T-cell (primary cell): Measurements from ENCODE around the gene DKKL1. TPM values are rescaled to one million over a fixed set of nuclear protein-coding genes. Genes with fewer than 3 reads are reported as not detected.
"Not testable (repeated sequence)": the region's sequence is repeated elsewhere in the genome, so short reads cannot be mapped to it uniquely, and the experiment has no call there.

ENCODE experiments used
- ATAC-seq, 4 experiments: fragments of 200-7000 bp in 3 of 4; fragments of 150-1000 bp in 1 of 4; cut with Tn5 transposase; replicated peaks in 1 of 4; 1 replicate in 3 of 4; 2 replicates in 1 of 4; pipeline ENCODE4 v1.10.0; 2021; ENCODE audit warnings: moderate library complexity in 3 of 4, mild to moderate bottlenecking in 2 of 4, moderate number of reproducible peaks in 1 of 4
- CTCF ChIA-PET, 2 donors: fragments of 300-600 bp; sonication (Branson Sonifier 250); formaldehyde crosslinking; loops; one replicate each; lab custom pipeline; 2022; ENCODE audit warnings: antibody characterized with exemption in 2 of 2; lab: Charles Lee
- POLR2A ChIA-PET, 2 donors: fragments of 300-600 bp; sonication (Branson Sonifier 250); formaldehyde crosslinking; loops; one replicate each; lab custom pipeline; 2022; ENCODE audit warnings: antibody characterized with exemption in 2 of 2; lab: Charles Lee
- DNase-seq, 35 experiments: peaks; one replicate each; pipeline versions ENCODE4 v3.0.0 to v3.0.0-alpha.2; 2013 to 2023
- H3K27ac ChIP-seq: one replicate; pipeline ENCODE4 v1.5.1; 2013; ENCODE audit warnings: low read length
- H3K27me3 ChIP-seq, 2 experiments: replicated peaks in 1 of 2; 1 replicate in 1 of 2; 2 replicates in 1 of 2; pipeline versions ENCODE4 v1.6.1 to v1.7.0; 2013; ENCODE audit warnings: low read length in 1 of 2, mixed read lengths in 1 of 2; ENCODE audit not compliant: control insufficient read depth in 2 of 2, insufficient read depth in 2 of 2; ENCODE audit errors: extremely low read depth in 1 of 2
- H3K36me3 ChIP-seq, 2 donors: 1 replicate in 1 of 2; 2 replicates in 1 of 2; pipeline versions ENCODE4 v1.6.1 to v1.7.0; 2013; ENCODE audit warnings: low read length in 1 of 2; ENCODE audit not compliant: control insufficient read depth in 2 of 2, insufficient read depth in 1 of 2; ENCODE audit errors: extremely low read depth in 1 of 2
- H3K4me1 ChIP-seq, 2 experiments: 1 replicate in 1 of 2; 2 replicates in 1 of 2; pipeline versions ENCODE4 v1.6.1 to v1.7.0; 2013; ENCODE audit warnings: low read length in 2 of 2, mixed read lengths in 1 of 2; ENCODE audit not compliant: insufficient read depth in 2 of 2, control insufficient read depth in 1 of 2; ENCODE audit errors: extremely low read depth in 1 of 2
- H3K4me3 ChIP-seq, 2 donors: 1 replicate in 1 of 2; 2 replicates in 1 of 2; pipeline versions ENCODE4 v1.5.1 to v1.7.0; 2013; ENCODE audit warnings: mild to moderate bottlenecking in 2 of 2, low read length in 1 of 2, moderate library complexity in 1 of 2; ENCODE audit not compliant: control insufficient read depth in 1 of 2; ENCODE audit errors: extremely low read depth in 1 of 2
- H3K9me3 ChIP-seq: 2 replicates; pipeline ENCODE4 v1.7.0; 2013
- H3K27ac Mint-ChIP-seq, 2 donors: one replicate each; pipeline ENCODE4 v1.8.0; 2020 to 2021; ENCODE audit warnings: mild to moderate bottlenecking in 2 of 2, mixed read lengths in 2 of 2
- H3K27me3 Mint-ChIP-seq, 2 donors: one replicate each; pipeline ENCODE4 v1.8.0; 2021 to 2022; ENCODE audit warnings: mixed read lengths in 2 of 2
- H3K36me3 Mint-ChIP-seq: one replicate; pipeline ENCODE4 v1.8.0; 2021; ENCODE audit warnings: mixed read lengths
- H3K4me1 Mint-ChIP-seq, 3 donors: one replicate each; pipeline ENCODE4 v1.8.0; 2020 to 2022; ENCODE audit warnings: mixed read lengths in 3 of 3, mild to moderate bottlenecking in 1 of 3
- H3K4me3 Mint-ChIP-seq, 3 donors: one replicate each; pipeline ENCODE4 v1.8.0; 2020 to 2022; ENCODE audit warnings: mild to moderate bottlenecking in 3 of 3, mixed read lengths in 3 of 3, moderate library complexity in 3 of 3
- H3K9me3 Mint-ChIP-seq, 3 donors: one replicate each; pipeline ENCODE4 v1.8.0; 2020 to 2022; ENCODE audit warnings: mixed read lengths in 3 of 3
- WGBS: methylation state at CpG from one replicate; pipeline ENCODE4 v1.1.5; 2013; ENCODE audit warnings: missing lambda C conversion rate; ENCODE audit not compliant: insufficient coverage; 5-methylcytosine and 5-hydroxymethylcytosine counted together
- total RNA-seq, 35 experiments: library from RNA in 6 of 35; stranded (reverse) in 6 of 35; fragments of 120-200 nt in 1 of 35; gene quantifications; one replicate each; pipeline versions ENCODE4 v1.2.1 to v1.2.4 and lab custom pipeline; 2013 to 2026

Gene DKKL1
- total RNA-seq, 5 donors from 2014 or later (not counting 1 experiment from before 2014, with no cell fraction given), result not detected

DNA sequence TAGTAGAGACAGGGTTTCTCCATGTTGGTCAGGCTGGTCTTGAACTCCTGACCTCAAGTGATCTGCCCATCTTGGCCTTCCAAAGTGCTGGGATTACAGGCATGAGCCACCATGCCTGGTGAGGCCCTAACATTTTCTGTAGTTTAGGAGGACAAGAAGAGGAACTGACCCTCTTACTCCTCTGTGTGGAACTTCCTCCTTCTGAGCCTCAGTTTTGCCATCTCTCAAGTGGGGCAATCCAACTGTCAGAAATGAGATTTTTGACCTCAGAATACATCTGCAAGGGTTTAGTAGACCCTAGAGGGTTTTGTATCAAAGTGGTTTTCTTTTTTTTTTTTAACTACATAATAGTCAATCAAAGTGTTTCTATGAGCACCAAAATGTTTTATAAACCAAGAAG is 2.4 kb downstream of the DKKL1 start:
- Mint-ChIP-seq H3K36me3 (peaks cover 3% of the 10 kb centered on the region), H3K4me1 (peaks cover 7 to 13% (median 11%) of the 10 kb centered on the region in 3 donors), H3K27ac (no peak overlapping the region), H3K27me3 (peaks cover 0 to 26% of the 10 kb centered on the region in 2 donors), H3K4me3 (no peak overlapping the region), H3K9me3 (peaks cover 0 to 7% (median 0%) of the 10 kb centered on the region in 3 donors)
- DNase-seq, result no peak
- CTCF ChIA-PET, result interaction anchor here (0.5 to 0.6 kb wide), 2 partner anchors 23 to 154 kb away, joined by 3 to 5 read pairs; no protein-coding TSS in a partner anchor
- POLR2A ChIA-PET, result interaction anchor here in 1 of 2 donors (0.6 kb wide), 1 partner anchor 13 kb away, joined by 3 read pairs; no protein-coding TSS in a partner anchor
- H3K4me3 ChIP-seq, result no peak overlapping the region
- H3K9me3 ChIP-seq, result no peaks in the 10 kb centered on the region
- H3K27me3 ChIP-seq, result peaks cover 3 to 75% of the 10 kb centered on the region in 2 experiments
- H3K4me1 ChIP-seq, result peaks cover 7 to 35% of the 10 kb centered on the region in 2 experiments
- no peaks in the 10 kb centered on the region for H3K36me3 ChIP-seq
- H3K27ac ChIP-seq, result no peak overlapping the region
- no peak for ATAC-seq

DNA sequence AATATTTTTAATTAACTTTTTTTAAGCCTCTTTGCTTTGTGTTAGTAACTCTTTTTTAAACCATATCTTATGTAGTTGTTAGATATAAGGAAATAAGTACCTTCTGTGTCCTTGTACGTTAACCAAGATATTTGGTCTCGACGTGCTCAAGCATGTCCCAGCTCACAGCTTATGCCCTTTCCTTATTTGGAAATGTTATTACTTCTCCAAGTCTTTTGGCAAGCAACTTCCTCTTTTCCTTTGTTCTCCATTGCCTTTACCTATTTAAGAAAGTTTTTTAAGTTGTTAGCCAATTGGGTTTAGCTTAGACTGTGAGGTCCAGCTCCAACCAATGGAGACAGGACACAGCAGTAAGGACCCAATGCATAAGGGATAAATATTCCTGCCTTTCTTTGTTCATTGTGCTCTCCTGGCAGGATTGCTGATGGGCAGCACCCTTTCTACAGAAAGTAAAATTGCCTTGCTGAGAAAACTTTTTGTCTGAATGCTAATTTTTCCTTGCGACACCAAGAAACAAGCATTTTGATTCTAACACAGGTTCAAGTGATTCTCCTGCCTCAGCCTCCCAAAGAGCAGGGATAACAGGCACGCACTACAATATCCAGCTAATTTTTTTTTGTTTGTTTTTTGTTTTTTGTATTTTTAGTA is 5.2 kb downstream of the DKKL1 start:
- Histone ChIP-seq H3K9me3 (no peaks in the 10 kb centered on the region), H3K4me1 (peaks cover 0 to 8% of the 10 kb centered on the region in 2 experiments), H3K36me3 (no peaks in the 10 kb centered on the region), H3K4me3 (no peak overlapping the region), H3K27me3 (peaks cover 0 to 48% of the 10 kb centered on the region in 2 experiments), H3K27ac (no peak overlapping the region)
- H3K36me3 Mint-ChIP-seq, result peaks cover 3% of the 10 kb centered on the region
- H3K4me1 Mint-ChIP-seq, result peaks cover 3 to 7% (median 5%) of the 10 kb centered on the region in 3 donors
- CTCF ChIA-PET, result no interaction called here
- no peak for ATAC-seq
- 100% methylated on average over 1 of the region's 5 CpGs for WGBS
- POLR2A ChIA-PET, result no interaction called here
- no peak for DNase-seq
- H3K4me3 Mint-ChIP-seq, result no peak overlapping the region
- H3K9me3 Mint-ChIP-seq, result peaks cover 0 to 7% (median 0%) of the 10 kb centered on the region in 3 donors
- H3K27me3 Mint-ChIP-seq, result peaks cover 0 to 22% of the 10 kb centered on the region in 2 donors
- H3K27ac Mint-ChIP-seq, result no peak overlapping the region

DNA sequence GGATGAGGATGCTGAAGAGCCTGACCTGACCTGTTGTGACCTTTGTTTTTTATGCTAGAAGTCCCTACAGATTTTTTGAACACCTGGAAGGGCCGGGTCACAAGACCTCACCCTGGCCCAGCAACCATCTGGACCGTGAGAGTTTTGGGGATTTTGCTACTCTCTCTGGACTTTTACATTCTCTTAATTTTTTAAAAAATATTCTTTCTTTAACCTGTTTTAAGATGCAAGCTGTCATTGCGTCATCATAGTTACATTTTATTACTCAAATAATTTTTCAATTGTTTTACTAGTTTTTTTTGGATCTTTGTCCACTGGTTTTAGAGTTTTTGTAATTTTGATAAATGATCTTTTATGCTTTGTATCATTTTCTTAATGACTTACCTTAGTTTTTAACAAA is 7.5 kb downstream of the DKKL1 start:
- no peak overlapping the region for H3K4me3 Mint-ChIP-seq
- CTCF ChIA-PET, result no interaction called here
- Histone ChIP-seq H3K27me3 (peaks cover 0 to 41% of the 10 kb centered on the region in 2 experiments), H3K4me3 (no peak overlapping the region), H3K27ac (no peak overlapping the region), H3K9me3 (no peaks in the 10 kb centered on the region), H3K4me1 (no peaks in the 10 kb centered on the region), H3K36me3 (no peaks in the 10 kb centered on the region)
- peaks cover 3% of the 10 kb centered on the region for H3K36me3 Mint-ChIP-seq
- ATAC-seq (no peak), DNase-seq (no peak)
- POLR2A ChIA-PET, result no interaction called here
- WGBS, result 33% methylated on average over 1 of the region's 3 CpGs
- no peak overlapping the region for H3K27ac Mint-ChIP-seq
- no peaks in the 10 kb centered on the region for H3K4me1 Mint-ChIP-seq
- peaks cover 0 to 7% (median 0%) of the 10 kb centered on the region in 3 donors for H3K9me3 Mint-ChIP-seq
- peaks cover 1 to 8% of the 10 kb centered on the region in 2 donors for H3K27me3 Mint-ChIP-seq

DNA sequence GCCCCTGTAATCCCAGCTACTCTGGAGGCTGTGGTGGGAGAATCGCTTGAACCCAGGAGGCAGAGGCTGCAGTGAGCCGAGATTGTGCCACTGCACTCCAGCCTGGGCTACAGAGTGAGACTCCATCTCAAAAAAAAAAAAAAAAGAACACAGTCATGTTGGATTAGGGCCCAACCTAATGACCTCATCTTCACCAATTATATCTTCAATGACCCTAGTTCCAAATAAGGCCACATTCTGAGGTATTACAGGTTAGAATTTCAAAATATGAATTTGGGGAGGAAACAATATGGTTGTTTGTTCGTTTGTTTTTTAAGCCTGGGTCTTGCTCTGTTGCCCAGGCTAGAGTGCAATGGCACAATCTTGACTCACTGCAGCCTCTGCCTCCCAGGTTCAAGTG is 9.5 kb downstream of the DKKL1 start:
- H3K27me3 Mint-ChIP-seq, H3K27ac Mint-ChIP-seq, H3K9me3 ChIP-seq, H3K36me3 Mint-ChIP-seq, H3K36me3 ChIP-seq, POLR2A ChIA-PET, H3K4me1 Mint-ChIP-seq, H3K4me3 Mint-ChIP-seq, H3K9me3 Mint-ChIP-seq, H3K4me1 ChIP-seq, DNase-seq, H3K27ac ChIP-seq, ATAC-seq, H3K4me3 ChIP-seq: not testable (repeated sequence)
- CTCF ChIA-PET, result interaction anchor here in 1 of 2 donors (0.6 to 1.0 kb wide), 3 partner anchors 97 to 420 kb away, joined by 3 to 5 read pairs (median 4); no protein-coding TSS in a partner anchor
- peaks cover 0 to 34% of the 10 kb centered on the region in 2 experiments for H3K27me3 ChIP-seq
- 75% methylated on average over 2 of the region's 3 CpGs for WGBS

DNA sequence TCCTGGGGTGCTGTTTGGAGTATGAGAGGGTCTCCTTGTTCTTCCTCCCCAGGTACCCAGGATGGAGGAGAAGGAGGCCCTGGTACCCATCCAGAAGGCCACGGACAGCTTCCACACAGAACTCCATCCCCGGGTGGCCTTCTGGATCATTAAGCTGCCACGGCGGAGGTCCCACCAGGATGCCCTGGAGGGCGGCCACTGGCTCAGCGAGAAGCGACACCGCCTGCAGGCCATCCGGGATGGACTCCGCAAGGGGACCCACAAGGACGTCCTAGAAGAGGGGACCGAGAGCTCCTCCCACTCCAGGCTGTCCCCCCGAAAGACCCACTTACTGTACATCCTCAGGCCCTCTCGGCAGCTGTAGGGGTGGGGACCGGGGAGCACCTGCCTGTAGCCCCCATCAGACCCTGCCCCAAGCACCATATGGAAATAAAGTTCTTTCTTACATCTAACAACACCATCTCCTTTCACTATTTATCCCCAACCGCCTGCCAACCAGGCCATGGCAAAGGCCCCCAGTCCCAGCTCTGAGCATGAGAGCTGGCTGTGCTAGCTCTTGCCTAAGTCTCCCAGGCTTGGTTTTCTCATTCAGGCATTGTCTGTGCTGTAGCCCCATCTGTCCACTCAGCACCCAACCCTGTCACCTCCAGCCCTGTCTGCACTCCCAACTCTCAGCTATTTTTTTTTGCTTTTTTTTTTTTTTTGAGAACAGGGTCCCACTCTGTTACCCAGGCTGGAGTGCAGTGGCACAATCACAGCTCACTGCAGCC is 11.2 kb downstream of the DKKL1 start:
- Mint-ChIP-seq H3K36me3 (no peaks in the 10 kb centered on the region), H3K4me3 (no peak overlapping the region), H3K27me3 (peaks cover 3 to 9% of the 10 kb centered on the region in 2 donors), H3K27ac (no peak overlapping the region), H3K4me1 (no peaks in the 10 kb centered on the region), H3K9me3 (no peaks in the 10 kb centered on the region)
- ChIA-PET POLR2A (interaction anchor here in 1 of 2 donors (0.5 to 0.6 kb wide), 3 partner anchors 26 to 1015 kb away, joined by 3 to 5 read pairs (median 3); no protein-coding TSS in a partner anchor), CTCF (no interaction called here)
- no peak overlapping the region for H3K4me3 ChIP-seq
- peaks cover 0 to 30% of the 10 kb centered on the region in 2 experiments for H3K27me3 ChIP-seq
- no peak for ATAC-seq
- H3K9me3 ChIP-seq, result no peaks in the 10 kb centered on the region
- H3K4me1 ChIP-seq, result no peaks in the 10 kb centered on the region
- no peak overlapping the region for H3K27ac ChIP-seq
- H3K36me3 ChIP-seq, result no peaks in the 10 kb centered on the region
- WGBS, result 93% methylated on average over 12 of the region's 16 CpGs
- no peak for DNase-seq

DNA sequence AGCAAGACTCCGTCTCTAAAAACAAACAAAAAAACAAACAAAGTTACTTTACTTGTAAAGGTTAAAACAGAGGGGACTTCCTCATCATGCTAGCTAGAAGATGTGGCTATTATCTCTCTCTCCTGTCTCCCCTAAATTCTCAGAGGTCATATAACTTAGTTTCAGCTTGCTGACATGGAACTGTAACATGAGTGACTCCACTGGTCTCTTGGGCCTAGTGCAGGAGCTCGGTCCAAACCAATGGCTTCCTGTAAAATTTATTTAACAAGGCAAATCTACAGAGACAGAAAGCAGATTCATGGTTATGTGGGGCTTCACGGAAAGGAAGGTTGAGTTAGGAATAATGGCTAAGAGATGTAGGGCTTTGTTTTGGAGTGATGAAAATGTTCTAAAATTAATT is 14.8 kb downstream of the DKKL1 start:
- DNase-seq (no peak), ATAC-seq (no peak)
- Histone ChIP-seq H3K4me3 (no peak overlapping the region), H3K9me3 (peaks cover 2% of the 10 kb centered on the region), H3K4me1 (no peaks in the 10 kb centered on the region), H3K36me3 (no peaks in the 10 kb centered on the region), H3K27ac (no peak overlapping the region), H3K27me3 (peaks cover 0 to 34% of the 10 kb centered on the region in 2 experiments)
- H3K4me1 Mint-ChIP-seq, result no peaks in the 10 kb centered on the region
- CTCF ChIA-PET, result no interaction called here
- POLR2A ChIA-PET, result no interaction called here
- H3K36me3 Mint-ChIP-seq, result no peaks in the 10 kb centered on the region
- WGBS, result no CpG with 5 or more reads among the region's 3 CpGs
- H3K9me3 Mint-ChIP-seq, result peaks cover 0 to 8% (median 3%) of the 10 kb centered on the region in 3 donors
- H3K4me3 Mint-ChIP-seq, result no peak overlapping the region
- peaks cover 3 to 9% of the 10 kb centered on the region in 2 donors for H3K27me3 Mint-ChIP-seq
- no peak overlapping the region for H3K27ac Mint-ChIP-seq
